Stimulated activated CD8-positive, alpha-beta memory T cell treated with anti-CD3 and anti-CD28 coated beads, Interleukin-4, amount 100 ng/mL, for 48 hours (primary cell): Measurements from ENCODE around the gene MSTN.
"Not testable (repeated sequence)": the region's sequence is repeated elsewhere in the genome, so short reads cannot be mapped to it uniquely, and the experiment has no call there.

ENCODE experiments used
- DNase-seq: peaks from one replicate; pipeline ENCODE4 v3.0.0-alpha.2; 2020

MSTN gene

DNA sequence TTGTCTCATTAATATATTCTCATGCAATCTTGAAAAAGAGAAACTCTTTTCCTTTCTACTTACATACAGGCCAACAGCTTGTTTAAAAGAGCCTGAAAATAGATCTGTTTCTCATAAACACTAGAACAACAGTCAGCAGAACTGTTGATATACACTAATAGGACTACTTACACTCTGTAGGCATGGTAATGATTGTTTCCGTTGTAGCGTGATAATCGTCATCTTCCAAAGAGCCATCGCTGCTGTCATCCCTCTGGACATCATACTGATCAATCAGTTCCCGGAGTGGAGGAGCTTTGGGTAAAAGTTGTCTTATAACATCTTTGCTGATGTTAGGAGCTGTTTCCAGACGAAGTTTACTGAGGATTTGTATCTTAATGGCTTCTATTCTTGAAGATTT lies 476 bp downstream of the MSTN start:
- no peak for DNase-seq

DNA sequence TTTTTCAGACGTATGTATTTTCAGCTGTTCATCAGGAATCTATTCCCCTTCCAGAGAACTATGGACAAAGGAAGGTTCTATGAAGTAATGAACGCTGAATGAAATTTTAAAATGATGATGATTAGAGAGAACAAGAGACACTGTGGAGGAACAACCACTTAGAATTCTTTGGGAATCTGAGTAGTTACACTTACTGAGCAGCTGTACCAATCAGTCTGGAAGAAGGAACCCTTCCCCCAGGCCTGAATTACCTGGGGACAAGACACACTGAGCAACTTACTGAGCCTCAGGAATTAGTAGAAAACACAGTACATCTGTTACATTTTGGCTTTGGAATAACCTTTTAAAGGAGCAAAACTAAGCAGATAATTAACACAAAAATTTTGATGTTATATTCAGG lies 1.9 kb downstream of the MSTN start:
- DNase-seq, result no peak

DNA sequence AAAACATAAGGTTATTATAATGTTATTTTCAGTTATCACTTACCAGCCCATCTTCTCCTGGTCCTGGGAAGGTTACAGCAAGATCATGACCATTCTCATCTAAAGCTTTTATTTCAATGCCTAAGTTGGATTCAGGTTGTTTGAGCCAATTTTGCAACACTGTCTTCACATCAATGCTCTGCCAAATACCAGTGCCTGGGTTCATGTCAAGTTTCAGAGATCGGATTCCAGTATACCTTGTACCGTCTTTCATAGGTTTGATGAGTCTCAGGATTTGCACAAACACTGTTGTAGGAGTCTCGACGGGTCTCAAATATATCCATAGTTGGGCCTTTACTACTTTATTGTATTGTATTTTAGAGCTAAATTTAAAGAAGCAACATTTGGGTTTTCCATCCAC lies 2.5 kb downstream of the MSTN start:
- no peak for DNase-seq

DNA sequence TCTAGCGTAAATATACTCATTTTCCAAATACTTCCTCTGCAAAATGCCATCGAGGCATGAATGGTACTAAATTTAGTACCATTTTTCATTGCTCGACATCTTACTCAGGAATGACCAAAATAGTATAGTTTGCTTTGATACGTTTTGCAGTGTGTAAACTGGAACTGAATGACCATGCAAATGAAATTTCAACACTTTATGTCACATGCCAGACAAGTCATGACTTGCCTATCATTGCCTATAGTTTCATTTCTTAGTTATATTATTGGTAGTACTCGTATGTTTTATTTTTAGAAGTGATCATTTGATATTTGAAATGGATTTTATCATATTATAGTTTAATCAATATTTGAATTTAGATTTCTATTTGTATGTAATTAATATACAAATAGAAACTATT lies 9.1 kb downstream of the MSTN start:
- DNase-seq, result no peak

DNA sequence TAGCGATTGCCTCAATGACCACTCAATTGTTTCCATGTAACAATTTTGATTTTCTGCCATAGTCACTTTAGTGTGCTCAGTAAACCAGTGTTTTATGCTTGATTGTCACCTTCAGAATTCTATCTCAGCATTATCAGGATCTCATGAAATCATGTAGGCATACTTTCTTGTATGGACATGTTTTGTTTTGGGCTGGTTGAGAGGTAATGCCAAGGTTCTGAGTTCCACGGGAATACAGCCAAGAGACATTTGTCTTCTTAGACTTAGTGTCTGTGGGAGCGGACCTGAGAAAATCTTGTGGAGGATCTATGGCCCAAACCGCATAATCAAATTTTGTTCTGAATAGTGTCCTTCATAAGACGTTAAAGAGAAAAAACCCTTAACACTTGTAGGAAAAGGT lies 10.2 kb downstream of the MSTN start:
- no peak for DNase-seq

DNA sequence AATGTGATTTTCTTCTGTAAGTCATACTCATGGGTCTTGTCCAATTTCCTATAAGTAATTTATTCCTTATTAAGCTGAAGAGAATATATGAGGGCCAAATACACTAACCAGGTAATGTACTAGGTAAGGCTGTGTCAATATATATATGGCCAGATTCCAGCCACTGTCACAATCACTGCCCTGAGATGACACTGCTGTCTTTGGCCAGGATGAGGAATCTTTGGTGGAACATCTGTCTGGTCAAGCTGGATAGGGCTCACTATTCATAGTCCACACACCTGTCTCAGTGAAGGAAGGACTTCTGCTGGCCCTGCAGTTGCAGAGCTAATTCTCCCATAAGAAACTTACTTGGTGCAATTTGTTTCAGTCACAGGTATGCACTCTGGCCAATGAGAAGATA lies 11.3 kb downstream of the MSTN start:
- DNase-seq, result no peak

DNA sequence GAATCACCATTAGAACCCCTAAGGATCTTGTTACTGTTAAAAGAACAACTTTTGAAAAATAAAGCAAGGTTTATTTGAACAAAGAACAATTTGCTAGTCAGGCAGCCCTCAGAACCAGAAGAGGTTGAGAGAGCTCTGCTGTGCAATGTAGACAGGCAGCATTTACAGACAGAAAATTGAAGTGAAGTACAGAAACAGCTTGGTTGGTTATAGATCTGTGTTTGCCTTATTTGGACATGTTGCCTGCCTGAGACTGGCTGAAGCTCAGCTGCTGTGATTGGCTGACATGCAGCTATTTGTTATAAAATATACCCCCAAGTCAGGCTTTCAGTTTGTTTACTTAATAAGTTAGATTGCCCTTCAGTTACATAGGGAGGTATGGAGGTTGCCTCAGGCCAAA lies 12.5 kb downstream of the MSTN start:
- DNase-seq, result no peak

DNA sequence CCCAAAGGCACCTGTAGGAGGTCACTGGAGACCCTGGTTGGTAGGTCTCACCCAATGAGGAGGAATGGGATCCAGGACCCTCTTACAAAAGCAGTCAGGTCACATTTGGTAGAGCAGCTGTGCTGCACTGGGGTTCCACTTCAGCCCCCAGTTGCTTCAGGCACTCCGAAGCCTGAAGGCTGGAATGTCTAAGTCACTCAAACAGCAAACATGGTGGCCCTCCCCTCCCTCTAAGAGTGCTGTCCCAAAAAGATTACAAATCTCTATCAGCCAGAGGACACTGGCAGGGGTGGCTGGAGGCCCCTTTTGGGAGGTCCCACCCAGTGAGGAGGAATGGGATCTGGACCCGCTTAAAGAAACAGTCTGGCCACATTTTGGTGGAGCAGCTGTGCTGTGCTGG lies 17.7 kb downstream of the MSTN start:
- no peak for DNase-seq

DNA sequence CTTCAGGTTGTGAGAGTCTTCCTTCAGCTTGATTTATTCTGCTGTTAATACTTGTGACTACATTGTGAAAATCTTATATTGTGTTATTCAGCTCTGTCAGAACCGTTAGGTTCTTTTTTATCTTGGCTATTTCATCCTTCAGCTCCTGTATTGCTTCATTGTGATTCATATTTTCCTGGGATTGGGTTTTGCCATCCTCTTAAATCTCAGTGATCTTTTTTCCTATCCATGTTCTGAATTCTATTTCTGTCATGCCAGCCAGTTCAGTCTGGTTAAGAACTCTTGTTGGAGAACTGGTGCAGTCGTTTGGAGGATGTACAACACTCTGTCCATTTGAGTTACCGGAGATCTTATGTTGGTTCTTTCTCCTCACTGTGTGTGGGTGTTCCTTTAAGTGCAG lies 19.1 kb downstream of the MSTN start:
- DNase-seq, result no peak

DNA sequence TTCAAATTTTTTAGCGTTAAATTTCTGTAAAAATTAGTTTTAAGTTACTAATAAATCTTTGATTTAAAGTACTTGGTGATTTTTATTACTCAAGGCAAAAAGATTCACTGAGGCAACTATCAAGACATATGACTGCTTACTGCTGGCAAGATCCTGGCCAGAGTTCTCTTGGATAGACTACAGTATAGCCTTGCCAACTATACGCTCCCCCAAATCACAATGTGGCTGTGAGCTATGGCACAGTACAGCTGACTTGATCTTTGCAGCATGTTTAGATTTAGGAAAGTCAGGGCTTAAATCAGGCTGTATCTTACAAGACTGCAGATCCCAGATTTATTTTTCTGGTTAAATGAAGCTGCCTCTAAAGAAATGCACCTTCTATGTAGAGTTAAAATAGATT lies 26.5 kb downstream of the MSTN start:
- no peak for DNase-seq

DNA sequence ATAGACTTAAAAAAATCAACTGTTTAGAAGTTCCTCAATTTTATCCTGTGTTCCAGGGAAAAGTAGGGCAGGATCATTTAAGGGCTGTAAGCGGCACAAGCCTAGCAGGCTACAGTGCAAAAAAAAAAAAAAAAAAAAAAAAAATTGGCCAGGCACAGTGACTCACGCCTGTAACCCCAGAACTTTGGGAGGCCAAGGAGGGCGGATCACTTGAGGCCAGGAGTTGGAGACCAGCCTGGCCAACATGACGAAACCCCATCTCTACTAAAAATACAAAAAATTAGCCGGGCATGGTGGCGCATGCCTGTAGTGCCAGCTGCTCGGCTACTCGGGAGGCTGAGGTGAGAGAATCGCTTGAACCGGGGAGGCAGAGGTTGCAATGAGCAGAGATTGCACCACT lies 28.1 kb downstream of the MSTN start:
- not testable (repeated sequence) for DNase-seq

DNA sequence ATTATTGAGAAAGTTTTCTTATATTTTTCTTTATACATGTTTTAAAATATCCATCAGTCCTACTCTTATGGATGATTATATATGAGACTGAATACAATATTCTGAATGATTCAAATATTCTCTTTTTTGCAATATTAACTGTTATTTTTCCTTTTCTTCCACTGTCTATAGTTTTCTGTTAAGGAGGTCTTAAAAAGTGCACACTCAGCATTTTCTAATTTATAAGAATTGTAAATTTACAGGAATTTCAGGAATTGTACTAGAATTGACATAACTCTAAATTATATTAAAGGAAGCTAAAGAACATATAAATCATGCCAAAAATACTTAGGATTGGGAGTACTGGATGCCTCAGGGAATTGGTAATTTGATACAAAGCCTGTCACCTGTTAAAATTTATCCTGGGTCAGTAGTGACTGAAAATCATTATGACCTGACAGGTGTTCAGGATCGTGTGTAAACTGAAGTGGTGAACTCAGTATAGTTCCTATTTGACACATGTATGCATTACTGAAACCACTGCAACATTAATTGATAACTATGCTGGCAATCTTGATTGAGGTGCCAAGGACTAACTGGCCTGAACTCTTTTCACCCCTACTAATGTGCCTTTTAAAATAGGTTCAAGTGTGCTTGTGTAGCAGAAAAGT lies 30.4 kb downstream of the MSTN start:
- no peak for DNase-seq

DNA sequence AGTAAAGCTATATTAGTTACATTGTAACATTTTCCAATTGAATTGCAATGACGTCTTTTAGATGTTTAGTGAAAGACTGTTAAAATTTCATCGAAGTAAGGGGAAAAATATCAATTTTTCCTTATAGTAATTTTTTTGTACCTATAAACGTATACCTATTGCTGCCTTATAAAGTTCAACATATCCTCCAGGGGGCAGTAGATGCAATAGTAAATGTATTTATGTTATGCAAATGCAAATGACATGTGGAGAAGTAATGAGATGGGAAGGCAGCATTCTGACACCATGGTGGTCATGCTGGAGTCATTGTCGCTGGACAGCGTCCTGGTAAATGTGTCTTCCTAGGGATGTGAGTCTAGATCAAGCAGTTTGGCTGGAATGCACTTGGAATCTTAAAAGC lies 38.7 kb downstream of the MSTN start:
- DNase-seq, result no peak

DNA sequence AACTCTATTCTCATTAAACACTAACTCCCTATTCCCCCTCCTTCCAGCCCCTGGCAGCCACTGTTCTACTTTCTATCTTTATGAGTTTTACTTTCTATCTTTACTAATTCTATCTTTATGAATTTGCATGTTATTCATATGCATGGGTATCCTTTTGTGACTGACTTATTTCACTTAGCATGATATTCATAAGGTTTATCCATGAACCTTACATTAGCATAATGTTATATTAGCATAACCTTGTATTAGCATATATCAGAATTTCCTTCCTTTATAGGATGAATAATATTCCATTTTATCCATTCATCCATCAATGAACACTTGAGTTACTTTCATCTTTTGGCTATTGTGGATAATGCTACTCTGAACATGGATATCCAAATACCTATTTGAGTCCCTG lies 41.8 kb downstream of the MSTN start:
- DNase-seq, result no peak

DNA sequence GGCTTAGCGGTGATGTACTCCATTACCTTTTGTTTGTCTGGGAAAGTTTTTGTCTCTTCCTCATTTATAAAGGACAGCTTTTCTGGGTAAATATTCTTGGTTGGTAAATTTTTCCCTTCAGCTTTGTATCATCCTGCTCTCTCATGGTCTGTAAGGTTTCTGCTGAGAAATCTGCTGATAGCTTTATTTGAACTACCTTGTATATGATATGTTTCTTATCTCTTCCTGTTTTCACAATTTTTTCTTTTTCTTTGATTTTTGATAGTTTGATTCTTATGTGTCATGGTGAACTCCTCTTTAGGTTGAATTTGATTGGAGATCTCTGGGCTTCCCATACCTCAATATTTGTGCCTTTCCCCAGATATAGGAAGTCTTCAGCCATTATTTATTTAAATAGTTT lies 44.7 kb downstream of the MSTN start:
- no peak for DNase-seq

DNA sequence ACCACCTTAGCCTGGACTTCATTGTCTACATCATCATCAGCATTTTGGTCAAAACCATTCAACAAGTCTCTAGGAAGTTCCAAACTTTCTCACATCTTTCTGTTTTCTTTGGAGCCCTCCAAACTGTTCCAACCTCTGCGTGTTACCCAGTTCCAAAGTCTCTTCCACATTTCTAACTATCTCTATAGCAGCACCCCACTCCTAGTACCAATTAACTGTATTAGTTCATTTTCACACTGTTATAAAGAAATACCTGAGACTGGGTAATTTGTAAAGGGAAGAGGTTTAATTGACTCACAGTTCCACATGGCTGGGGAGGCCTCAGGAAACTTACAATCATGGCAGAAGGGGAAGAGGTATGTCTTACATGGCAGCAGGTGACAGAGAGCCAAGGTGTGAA lies 46.6 kb downstream of the MSTN start:
- DNase-seq, result not testable (repeated sequence)
